ENCODE data around the gene RPTOR. TPM values are rescaled to one million over a fixed set of nuclear protein-coding genes. Genes with fewer than 3 reads are reported as not detected.

RPTOR gene
- polyA plus RNA-seq, 1 experiment = 10.8 TPM

- Histone ChIP-seq H3K27me3 (ENCODE audit: control insufficient read depth, insufficient read depth, low read length) (no peaks in the 10 kb centered on the region), H3K4me3 (ENCODE audit: low read depth, low read length) (no peak overlapping the region), H3K36me3 (ENCODE audit: control insufficient read depth, insufficient read depth, low read length) (peaks cover 8% of the 10 kb centered on the region)
- ChIA-PET POLR2A (no interaction called here), CTCF (interaction anchor here (1.0 kb wide), 1 partner anchor 23 kb away, joined by 3 read pairs; no protein-coding TSS in a partner anchor)
- TF ChIP-seq CTCF (IDR thresholded peaks at IDR 0.05; ENCODE audit: insufficient read depth, low read depth, low read length) = no peak
- no peak for DNase-seq (ENCODE audit: low read depth)
Observed at GRCh38 chr17:80930335-80931279, 386.0 kb downstream of the RPTOR start.

DNA sequence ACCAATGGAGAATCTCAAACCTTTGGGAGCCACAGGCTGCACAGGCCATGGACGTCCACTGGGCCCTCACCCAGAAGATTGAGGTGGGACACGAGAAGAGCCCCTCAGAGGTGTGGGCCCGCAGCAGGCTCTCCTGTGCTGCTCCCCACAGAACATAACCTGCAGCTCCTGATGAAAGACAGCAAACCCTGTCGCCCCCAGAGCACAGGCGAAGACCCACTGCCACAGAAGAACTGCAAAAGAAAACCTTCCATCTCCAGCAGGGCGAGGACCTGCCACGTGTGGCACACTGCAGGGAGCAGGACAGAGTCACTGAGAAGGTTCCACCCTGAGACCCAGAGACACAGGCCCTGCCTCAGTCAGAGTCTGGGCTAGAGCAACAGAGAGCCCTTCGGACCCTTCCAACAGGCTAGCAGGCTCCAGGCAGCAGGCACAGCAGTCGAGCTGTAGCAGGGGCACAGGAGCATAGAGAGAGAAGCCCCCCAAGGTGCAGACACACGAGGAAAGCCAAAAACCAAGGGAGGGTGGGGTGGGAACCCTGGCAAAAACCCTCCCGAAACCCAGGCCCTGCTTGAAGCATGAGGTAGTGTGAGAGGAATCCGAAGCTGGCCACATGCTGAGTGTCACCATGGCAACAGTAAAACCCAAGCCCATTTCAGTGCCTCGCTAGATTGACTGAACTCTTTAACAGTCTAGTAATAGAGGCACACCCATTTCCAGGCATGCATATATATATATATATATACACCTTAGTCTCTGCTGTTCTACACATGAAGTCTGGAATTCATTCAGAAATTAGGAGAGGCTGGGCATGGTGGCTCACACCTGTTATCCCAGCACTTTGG lies 387.0 kb downstream of the RPTOR start:
- CTCF ChIA-PET = no interaction called here
- POLR2A ChIA-PET = no interaction called here
- no peak for TF ChIP-seq CTCF (IDR thresholded peaks at IDR 0.05; ENCODE audit: insufficient read depth, low read depth, low read length)
- no peaks in the 10 kb centered on the region for H3K27me3 ChIP-seq (ENCODE audit: control insufficient read depth, insufficient read depth, low read length)
- peak; percentile 65 for DNase-seq (ENCODE audit: low read depth)
- peaks cover 5% of the 10 kb centered on the region for H3K36me3 ChIP-seq (ENCODE audit: control insufficient read depth, insufficient read depth, low read length)
- H3K4me3 ChIP-seq (ENCODE audit: low read depth, low read length) = no peak overlapping the region

GRCh38 chr17:80935526-80935925 lies 390.9 kb downstream of the RPTOR start:
- TF ChIP-seq CTCF (IDR thresholded peaks at IDR 0.05; ENCODE audit: insufficient read depth, low read depth, low read length) = no peak
- H3K4me3 ChIP-seq (ENCODE audit: low read depth, low read length) = no peak overlapping the region
- H3K27me3 ChIP-seq (ENCODE audit: control insufficient read depth, insufficient read depth, low read length) = no peaks in the 10 kb centered on the region
- no peak for DNase-seq (ENCODE audit: low read depth)
- ChIA-PET CTCF (no interaction called here), POLR2A (no interaction called here)
- H3K36me3 ChIP-seq (ENCODE audit: control insufficient read depth, insufficient read depth, low read length) = no peaks in the 10 kb centered on the region

GRCh38 chr17:80936218-80936617 lies 391.6 kb downstream of the RPTOR start:
- DNase-seq (ENCODE audit: low read depth) = no peak

More at GRCh38 chr17:80936218-80936617, 391.6 kb downstream of the RPTOR start:
- no peaks in the 10 kb centered on the region for H3K27me3 ChIP-seq (ENCODE audit: control insufficient read depth, insufficient read depth, low read length)
- ChIA-PET CTCF (no interaction called here), POLR2A (no interaction called here)
- TF ChIP-seq CTCF (IDR thresholded peaks at IDR 0.05; ENCODE audit: insufficient read depth, low read depth, low read length) = no peak
- no peak overlapping the region for H3K4me3 ChIP-seq (ENCODE audit: low read depth, low read length)
- H3K36me3 ChIP-seq (ENCODE audit: control insufficient read depth, insufficient read depth, low read length) = 0 out of 2 replicates have a peak, but pooled peaks cover 3% of the 10 kb centered on the region

All from BJ (cell line).